ENCODE data around the gene MFSD11. TPM values are rescaled to one million over a fixed set of nuclear protein-coding genes. Genes with fewer than 3 reads are reported as not detected.

Gene MFSD11
- total RNA-seq, 4 donors from 2014 or later: 7.6 to 41.3 (median 25.7) TPM

DNA sequence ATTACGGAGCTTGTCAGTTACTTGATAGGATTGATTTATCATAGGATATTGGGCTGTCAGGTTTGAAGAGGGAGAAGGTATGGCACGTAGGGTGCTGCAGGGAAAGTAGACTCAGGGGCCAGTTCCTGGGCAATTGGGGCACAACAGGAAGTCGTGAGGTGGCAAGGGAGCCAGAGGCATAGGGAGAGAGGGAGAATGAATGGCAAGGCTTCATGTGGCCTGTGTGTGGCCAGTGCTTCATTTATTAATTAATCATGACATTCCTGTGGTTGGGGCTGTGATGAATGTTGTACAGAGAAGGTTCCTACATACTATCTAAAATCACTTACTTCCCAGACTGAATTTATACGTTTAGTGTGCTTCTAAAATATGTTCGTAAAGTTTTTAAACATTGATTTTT, 19.3 kb downstream of the MFSD11 start:
- Histone ChIP-seq H3K9me3 (no peaks in the 10 kb centered on the region), H3K4me1 (no peaks in the 10 kb centered on the region), H3K27me3 (no peaks in the 10 kb centered on the region), H3K36me3 (peaks cover 0 to 18% (median 4%) of the 10 kb centered on the region in 4 donors), H3K4me3 (no peak overlapping the region), H3K27ac (no peak overlapping the region)
- in situ Hi-C loops (cut with MboI; ENCODE audit: low pct_ligation_motif_present in 1 of 4, low pct_unique_long_range_greater_than_20kb in 1 of 4, low sequenced_read_pairs in 3 of 4): no loop called here
- intact Hi-C loops (cut with DNase I; ENCODE audit: low total_unique reads): no loop called here
- DNase-seq: no peak
- WGBS, 2 donors (ENCODE audit: low coverage in 1 of 2): 96 to 97% methylated on average over 3 to 5 of the region's 5 CpGs
- no peak for TF ChIP-seq POLR2A (IDR thresholded peaks at IDR 0.05)
- TF ChIP-seq, protein P1, sequence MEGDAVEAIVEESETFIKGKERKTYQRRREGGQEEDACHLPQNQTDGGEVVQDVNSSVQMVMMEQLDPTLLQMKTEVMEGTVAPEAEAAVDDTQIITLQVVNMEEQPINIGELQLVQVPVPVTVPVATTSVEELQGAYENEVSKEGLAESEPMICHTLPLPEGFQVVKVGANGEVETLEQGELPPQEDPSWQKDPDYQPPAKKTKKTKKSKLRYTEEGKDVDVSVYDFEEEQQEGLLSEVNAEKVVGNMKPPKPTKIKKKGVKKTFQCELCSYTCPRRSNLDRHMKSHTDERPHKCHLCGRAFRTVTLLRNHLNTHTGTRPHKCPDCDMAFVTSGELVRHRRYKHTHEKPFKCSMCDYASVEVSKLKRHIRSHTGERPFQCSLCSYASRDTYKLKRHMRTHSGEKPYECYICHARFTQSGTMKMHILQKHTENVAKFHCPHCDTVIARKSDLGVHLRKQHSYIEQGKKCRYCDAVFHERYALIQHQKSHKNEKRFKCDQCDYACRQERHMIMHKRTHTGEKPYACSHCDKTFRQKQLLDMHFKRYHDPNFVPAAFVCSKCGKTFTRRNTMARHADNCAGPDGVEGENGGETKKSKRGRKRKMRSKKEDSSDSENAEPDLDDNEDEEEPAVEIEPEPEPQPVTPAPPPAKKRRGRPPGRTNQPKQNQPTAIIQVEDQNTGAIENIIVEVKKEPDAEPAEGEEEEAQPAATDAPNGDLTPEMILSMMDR (IDR thresholded peaks at IDR 0.05): no peak
- TF ChIP-seq EP300 (IDR thresholded peaks at IDR 0.05; ENCODE audit: low read depth): no peak

- DNase-seq: no peak
- no peak overlapping the region for H3K4me3 ChIP-seq
- H3K27ac ChIP-seq: no peak overlapping the region
- H3K4me1 ChIP-seq: no peaks in the 10 kb centered on the region
- H3K27me3 ChIP-seq: no peaks in the 10 kb centered on the region
- in situ Hi-C loops (cut with MboI; ENCODE audit: low pct_ligation_motif_present in 1 of 4, low pct_unique_long_range_greater_than_20kb in 1 of 4, low sequenced_read_pairs in 3 of 4) (no loop called here), intact Hi-C loops (cut with DNase I; ENCODE audit: low total_unique reads) (no loop called here)
- H3K9me3 ChIP-seq: no peaks in the 10 kb centered on the region
- WGBS, 2 donors (ENCODE audit: low coverage in 1 of 2): 94 to 100% methylated on average over 1 to 3 of the region's 3 CpGs
- H3K36me3 ChIP-seq: peaks cover 0 to 18% (median 4%) of the 10 kb centered on the region in 4 donors
- TF ChIP-seq EP300 (IDR thresholded peaks at IDR 0.05; ENCODE audit: low read depth): no peak
- no peak for TF ChIP-seq POLR2A (IDR thresholded peaks at IDR 0.05)
- TF ChIP-seq, protein P1 (IDR thresholded peaks at IDR 0.05): no peak
- TF ChIP-seq POLR2AphosphoS5 (IDR thresholded peaks at IDR 0.05): no peak
These were observed 20.7 kb downstream of the MFSD11 start for GRCh38 chr17:76758570-76758969.

DNA sequence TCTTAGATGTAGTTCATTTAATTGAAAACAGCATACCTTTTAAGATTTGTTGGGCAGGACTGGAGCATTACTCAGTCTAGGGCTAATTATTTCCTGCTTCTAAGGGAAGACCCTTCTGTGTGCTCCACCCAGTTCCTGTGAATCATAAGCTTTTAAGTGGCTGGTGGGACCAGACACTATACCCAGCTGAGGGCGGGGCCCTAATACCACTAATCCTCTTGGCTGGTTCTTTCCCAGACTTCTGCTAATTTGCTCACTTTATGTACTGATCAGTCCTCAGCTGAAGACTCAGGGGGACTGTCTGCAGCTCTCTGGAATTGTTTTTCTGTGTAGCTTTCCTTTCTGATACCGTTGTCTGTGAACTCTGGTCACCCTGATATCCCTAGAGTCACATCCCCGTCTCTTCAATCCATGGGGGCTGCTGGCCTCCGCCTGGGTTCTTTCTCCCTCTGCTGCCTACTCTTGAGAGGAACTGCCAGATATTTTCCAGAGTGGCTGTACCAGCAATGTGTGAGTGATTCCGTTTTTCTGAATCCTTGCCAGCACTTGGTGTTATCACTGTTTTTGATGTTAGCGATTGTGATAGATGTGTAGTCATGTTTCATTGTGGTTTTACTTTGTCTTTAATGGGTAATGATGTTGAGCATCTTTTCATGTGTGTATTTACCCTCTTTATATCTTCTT, 35.1 kb downstream of the MFSD11 start:
- in situ Hi-C loops (cut with MboI; ENCODE audit: low pct_ligation_motif_present in 1 of 4, low pct_unique_long_range_greater_than_20kb in 1 of 4, low sequenced_read_pairs in 3 of 4): no loop called here
- H3K27ac ChIP-seq: no peak overlapping the region

GRCh38 chr17:76775021-76775600, 37.2 kb downstream of the MFSD11 start:
- intact Hi-C loops (cut with DNase I; ENCODE audit: low total_unique reads) (no loop called here), in situ Hi-C loops (cut with MboI; ENCODE audit: low pct_ligation_motif_present in 1 of 4, low pct_unique_long_range_greater_than_20kb in 1 of 4, low sequenced_read_pairs in 3 of 4) (no loop called here)
- Histone ChIP-seq H3K4me3 (no peak overlapping the region), H3K27ac (no peak overlapping the region), H3K36me3 (peaks cover 0 to 48% (median 24%) of the 10 kb centered on the region in 4 donors), H3K9me3 (no peaks in the 10 kb centered on the region), H3K4me1 (no peaks in the 10 kb centered on the region), H3K27me3 (no peaks in the 10 kb centered on the region)
- no peak for DNase-seq
- 87 to 89% methylated on average over 8 to 10 of the region's 10 CpGs for WGBS, 2 donors (ENCODE audit: low coverage in 1 of 2)
- no peak for TF ChIP-seq EP300 (IDR thresholded peaks at IDR 0.05; ENCODE audit: low read depth)
- TF ChIP-seq, protein P1 (IDR thresholded peaks at IDR 0.05): no peak
- TF ChIP-seq POLR2AphosphoS5 (IDR thresholded peaks at IDR 0.05): no peak
- TF ChIP-seq POLR2A (IDR thresholded peaks at IDR 0.05): no peak

More for the DNA sequence above, 35.1 kb downstream of the MFSD11 start:
- WGBS, 2 donors (ENCODE audit: low coverage in 1 of 2): 67 to 83% methylated on average over 1 to 6 of the region's 6 CpGs
- intact Hi-C loops (cut with DNase I; ENCODE audit: low total_unique reads): no loop called here
- no peak for TF ChIP-seq POLR2AphosphoS5 (IDR thresholded peaks at IDR 0.05)
- TF ChIP-seq POLR2A (IDR thresholded peaks at IDR 0.05): no peak
- TF ChIP-seq, protein P1 (IDR thresholded peaks at IDR 0.05): no peak
- TF ChIP-seq EP300 (IDR thresholded peaks at IDR 0.05; ENCODE audit: low read depth): no peak
- H3K4me3 ChIP-seq: no peak overlapping the region
- H3K9me3 ChIP-seq: no peaks in the 10 kb centered on the region
- DNase-seq: no peak
- H3K4me1 ChIP-seq: no peaks in the 10 kb centered on the region
- H3K36me3 ChIP-seq: peaks cover 0 to 48% (median 24%) of the 10 kb centered on the region in 4 donors
- H3K27me3 ChIP-seq: no peaks in the 10 kb centered on the region
